ENCODE data around the gene COPZ2.

DNA sequence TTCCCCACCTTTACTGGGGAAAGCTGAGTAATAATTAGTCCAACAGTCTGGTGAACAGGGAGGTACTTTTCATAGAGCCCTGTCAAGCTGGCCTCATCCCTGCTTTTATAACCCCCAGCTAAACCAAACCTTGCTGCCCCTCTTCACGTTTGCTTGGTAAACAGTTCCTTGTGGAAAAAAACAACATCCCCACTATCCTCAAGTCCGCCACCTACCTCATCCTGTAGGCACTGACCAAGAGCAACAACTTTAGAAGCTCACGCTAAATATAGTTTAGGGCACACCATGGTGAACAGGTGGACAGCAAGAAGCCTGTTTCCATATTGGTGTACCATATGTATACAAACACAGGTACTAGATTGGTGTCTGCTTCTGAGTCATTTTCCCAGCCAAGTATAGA, 27.0 kb upstream of the COPZ2 start:
- TF ChIP-seq, protein P1, sequence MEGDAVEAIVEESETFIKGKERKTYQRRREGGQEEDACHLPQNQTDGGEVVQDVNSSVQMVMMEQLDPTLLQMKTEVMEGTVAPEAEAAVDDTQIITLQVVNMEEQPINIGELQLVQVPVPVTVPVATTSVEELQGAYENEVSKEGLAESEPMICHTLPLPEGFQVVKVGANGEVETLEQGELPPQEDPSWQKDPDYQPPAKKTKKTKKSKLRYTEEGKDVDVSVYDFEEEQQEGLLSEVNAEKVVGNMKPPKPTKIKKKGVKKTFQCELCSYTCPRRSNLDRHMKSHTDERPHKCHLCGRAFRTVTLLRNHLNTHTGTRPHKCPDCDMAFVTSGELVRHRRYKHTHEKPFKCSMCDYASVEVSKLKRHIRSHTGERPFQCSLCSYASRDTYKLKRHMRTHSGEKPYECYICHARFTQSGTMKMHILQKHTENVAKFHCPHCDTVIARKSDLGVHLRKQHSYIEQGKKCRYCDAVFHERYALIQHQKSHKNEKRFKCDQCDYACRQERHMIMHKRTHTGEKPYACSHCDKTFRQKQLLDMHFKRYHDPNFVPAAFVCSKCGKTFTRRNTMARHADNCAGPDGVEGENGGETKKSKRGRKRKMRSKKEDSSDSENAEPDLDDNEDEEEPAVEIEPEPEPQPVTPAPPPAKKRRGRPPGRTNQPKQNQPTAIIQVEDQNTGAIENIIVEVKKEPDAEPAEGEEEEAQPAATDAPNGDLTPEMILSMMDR (IDR thresholded peaks at IDR 0.05), result no peak
- TF ChIP-seq EZH2phosphoT487 (IDR thresholded peaks at IDR 0.05) (no peak), EZH2 (IDR thresholded peaks at IDR 0.05) (no peak)
